K562 (cell line): Measurements from ENCODE around the gene MBOAT1. TPM values are rescaled to one million over a fixed set of nuclear protein-coding genes. Genes with fewer than 3 reads are reported as not detected.

Source experiments
- ATAC-seq: fragments of 200-7000 bp; cut with Tn5 transposase; 3 replicates; pipeline ENCODE4 v1.9.1; 2020; ENCODE audit warnings: moderate library complexity
- BruUV-seq: library from RNA; stranded (reverse); fragments of 400-500 nt; replicated peaks from 2 replicates; lab custom pipeline; 2021; lab: Mats Ljungman, UMichigan
- CTCF ChIA-PET: fragments of 300-600 bp; formaldehyde crosslinking; extraction: SDS; loops from one replicate; lab custom pipeline; 2021; ENCODE audit warnings: low intra/inter-chr PET ratio; lab: Yijun Ruan, JAX
- POLR2A ChIA-PET: fragments of 300-600, 350-650 bp; sonication (Branson Sonifier 250); formaldehyde crosslinking; extraction: SDS; loops from one replicate; lab custom pipeline; 2021; ENCODE audit warnings: antibody characterized with exemption, inconsistent platforms; lab: Yijun Ruan, JAX
- DNase-seq, 4 experiments: peaks; one replicate each; pipeline versions ENCODE4 v3.0.0 to v3.0.0-alpha.2; 2011 to 2018; ENCODE audit warnings: low spot score in 3 of 4, mixed read lengths in 3 of 4; ENCODE audit errors: extremely low read depth in 1 of 4
- FAIRE-seq: peaks from 2 replicates; lab custom pipeline; 2011; peaks lifted over from hg19 to GRCh38; lab: Jason Lieb, UNC
- H2AFZ ChIP-seq: 2 replicates; pipeline ENCODE4 v1.6.0; 2011; ENCODE audit warnings: low read depth, low read length, control low read depth, inconsistent platforms
- H3K27ac ChIP-seq: fragments of 200-600 bp; 3 replicates; pipeline ENCODE4 v1.8.0; 2011; ENCODE audit warnings: low read depth, mild to moderate bottlenecking, control low read depth, inconsistent platforms, low read length, moderate library complexity, mixed read lengths; ENCODE audit errors: extremely low read depth
- H3K27me3 ChIP-seq, 2 experiments: fragments of 300-600 bp in 1 of 2; 2 replicates in 1 of 2; 3 replicates in 1 of 2; pipeline versions ENCODE4 v1.6.0 to v1.8.0; 2011; ENCODE audit warnings: inconsistent platforms in 2 of 2, low read length in 2 of 2, mild to moderate bottlenecking in 1 of 2, mixed read lengths in 1 of 2, moderate library complexity in 1 of 2; ENCODE audit not compliant: control insufficient read depth in 2 of 2, insufficient read depth in 2 of 2
- H3K36me3 ChIP-seq: fragments of 300-600 bp; 3 replicates; pipeline ENCODE4 v1.8.0; 2011; ENCODE audit warnings: mild to moderate bottlenecking, low read length, inconsistent platforms; ENCODE audit not compliant: control insufficient read depth, insufficient read depth
- H3K4me1 ChIP-seq, 2 experiments: fragments of 200-600 bp in 1 of 2; replicated peaks in 1 of 2; 2 replicates in 1 of 2; 3 replicates in 1 of 2; pipeline versions ENCODE4 v1.5.1 to v1.8.0; 2011; ENCODE audit warnings: inconsistent platforms in 2 of 2, low read length in 2 of 2, mild to moderate bottlenecking in 1 of 2, mixed read lengths in 1 of 2, moderate library complexity in 1 of 2; ENCODE audit not compliant: control insufficient read depth in 2 of 2, insufficient read depth in 2 of 2
- H3K4me2 ChIP-seq: 2 replicates; pipeline ENCODE4 v1.6.1; 2011; ENCODE audit warnings: low read length, control low read depth, inconsistent platforms, mixed read lengths; ENCODE audit not compliant: insufficient read depth
- H3K4me3 ChIP-seq: fragments of 200-600 bp; sonication (generic), shearing (Covaris generic); 2 replicates; pipeline ENCODE4 v1.5.1; 2016; ENCODE audit warnings: control low read depth, inconsistent platforms
- H3K79me2 ChIP-seq: fragments of 200-600 bp; 3 replicates; pipeline ENCODE4 v1.8.0; 2011; ENCODE audit warnings: low read length, inconsistent platforms; ENCODE audit not compliant: control insufficient read depth, insufficient read depth
- H3K9ac ChIP-seq, 2 experiments: 2 replicates each; pipeline versions ENCODE4 v1.6.0 to v1.6.1; 2011; ENCODE audit warnings: low read depth in 2 of 2, low read length in 2 of 2, control low read depth in 1 of 2, inconsistent platforms in 1 of 2, mild to moderate bottlenecking in 1 of 2, mixed read lengths in 1 of 2; ENCODE audit not compliant: insufficient read depth in 1 of 2
- H3K9me1 ChIP-seq: one replicate; pipeline ENCODE4 v1.6.0; 2011; ENCODE audit warnings: inconsistent platforms, mild to moderate bottlenecking, low read length, moderate library complexity; ENCODE audit not compliant: control insufficient read depth, insufficient read depth
- H3K9me3 ChIP-seq: replicated peaks from 2 replicates; pipeline ENCODE4 v1.5.1; 2011; ENCODE audit warnings: low read depth, low read length, inconsistent platforms; ENCODE audit not compliant: control insufficient read depth, insufficient read depth
- H4K20me1 ChIP-seq: replicated peaks from 2 replicates; pipeline ENCODE4 v1.6.1; 2011; ENCODE audit warnings: low read length, inconsistent platforms, mixed read lengths; ENCODE audit not compliant: control insufficient read depth, insufficient read depth
- MBD1 ChIP-seq: fragments of 250-450 bp; sonication (Bioruptor Pico); IDR thresholded peaks from 2 replicates; pipeline ENCODE4 v1.8.0; 2022; ENCODE audit warnings: inconsistent platforms
- NFIX ChIP-seq: fragments of 250-450 bp; sonication (Bioruptor Pico); IDR thresholded peaks from 2 replicates; pipeline ENCODE4 v1.4.0; 2020; ENCODE audit warnings: low read depth, mild to moderate bottlenecking, moderate library complexity
- OTX1 ChIP-seq: fragments of 450-650 bp; formaldehyde crosslinking; IDR thresholded peaks from 2 replicates; pipeline ENCODE4 v1.4.0; 2022; ENCODE audit warnings: mild to moderate bottlenecking
- PTRF ChIP-seq: fragments of 450-650 bp; IDR thresholded peaks from 2 replicates; pipeline ENCODE4 v1.6.1; 2016; ENCODE audit warnings: mild to moderate bottlenecking, missing genetic modification characterization, missing compliant biosample characterization
- TAF7 ChIP-seq: fragments of 450-650 bp; IDR thresholded peaks from 2 replicates; pipeline ENCODE4 v1.6.1; 2016; ENCODE audit warnings: missing genetic modification characterization, missing compliant biosample characterization
- WGBS: fragments of 100-300 bp; shearing (Covaris generic); methylation state at CpG from one replicate; pipeline ENCODE4 v1.1.6; 2016; ENCODE audit warnings: low coverage, mixed read lengths; ENCODE audit not compliant: insufficient coverage; ENCODE audit errors: missing lambda C conversion rate; 5-methylcytosine and 5-hydroxymethylcytosine counted together
- in situ Hi-C: fragments of 300-500 bp; cut with MboI; formaldehyde crosslinking; loops from 4 replicates; pipeline ENCODE4 v1.15.0; 2018; ENCODE audit warnings: inconsistent platforms, mixed read lengths
- intact Hi-C: fragments of 100-400 bp; cut with micrococcal nuclease; formaldehyde crosslinking; loops from 2 replicates; pipeline ENCODE4 v1.14.2; 2022
- polyA plus RNA-seq, 8 experiments: library from polyadenylated mRNA; depleted of rRNA in 4 of 8; stranded (reverse) in 5 of 8; unstranded in 3 of 8; fragments of >200 nt; fragmentation: Nextera tagmentation in 2 of 8; fragmentation: Illumina TruSeq in 1 of 8; extraction: Ambion mirVana in 2 of 8; extraction: Trizol in 1 of 8; gene quantifications; 2 replicates each; pipeline versions ENCODE4 v1.2.1 to v1.2.3, GENCODE V29; 2011 to 2014; ENCODE audit warnings: inconsistent platforms in 1 of 8, missing spikeins in 1 of 8
- total RNA-seq, 7 experiments: library from RNA; depleted of rRNA in 6 of 7; stranded (reverse); fragments of >200 nt in 6 of 7; fragmentation: Illumina TruSeq in 2 of 7; extraction: Trizol in 2 of 7; gene quantifications; 2 replicates each; pipeline versions ENCODE4 v1.2.1 to v1.2.3, GENCODE V29; 2011 to 2021; ENCODE audit warnings: low replicate concordance in 1 of 7
- TF ChIP-seq, protein P1 (sequence below): fragments of 250-450 bp; sonication (Bioruptor Pico); IDR thresholded peaks from 2 replicates; pipeline ENCODE4 v1.9.0; 2021; ENCODE audit warnings: mild to moderate bottlenecking, inconsistent platforms
- TF ChIP-seq, protein P2 (sequence below), 2 experiments: fragments of 450-650 bp in 1 of 2; sonication (generic) in 1 of 2; formaldehyde crosslinking in 1 of 2; IDR thresholded peaks; 2 replicates each; pipeline versions ENCODE4 v1.7.1 to v1.9.0; 2016 to 2022; ENCODE audit warnings: inconsistent platforms in 1 of 2, mild to moderate bottlenecking in 1 of 2, missing genetic modification reagents in 1 of 2

MBOAT1 gene
- total and polyA plus RNA-seq, 9 of the 15 experiments (the other 6 are each of a cell fraction or from before 2014, with no cell fraction given), result 0.13 to 16.5 (median 10.3) TPM

- TF ChIP-seq NFIX (CRISPR knock-in tag), result no peak
- TF ChIP-seq OTX1 (CRISPR knock-in tag), result no peak
- TF ChIP-seq, all 486 proteins: peak for 3
Observed at GRCh38 chr6:20158676-20159075, 53.6 kb downstream of the MBOAT1 start (continued).

- no peak overlapping the region for H2AFZ ChIP-seq
- H3K27ac ChIP-seq, result no peak overlapping the region
- no TSS peak for BruUV-seq
- H3K79me2 ChIP-seq, result no peaks in the 10 kb centered on the region
- WGBS, result 72% methylated on average over 2 of the region's 2 CpGs
- intact Hi-C loops (no loop called here), in situ Hi-C loops (no loop called here)
- H3K9me1 ChIP-seq, result no peaks in the 10 kb centered on the region
- ChIA-PET POLR2A (interaction anchor here (0.6 kb wide), 2 partner anchors 12 to 912 kb away, joined by 3 to 4 read pairs; no protein-coding TSS in a partner anchor), CTCF (interaction anchor here (0.5 to 0.6 kb wide), 2 partner anchors 13 to 22 kb away, joined by 3 to 4 read pairs; no protein-coding TSS in a partner anchor)
- no peak for FAIRE-seq
- H4K20me1 ChIP-seq, result no peaks in the 10 kb centered on the region
- no peak overlapping the region for H3K9ac ChIP-seq
- H3K27me3 ChIP-seq, result no peaks in the 10 kb centered on the region
- ATAC-seq, result no peak
- peaks cover 4 to 9% of the 10 kb centered on the region in 2 experiments; a peak in 3 of 5 replicates for H3K4me1 ChIP-seq
- no peak overlapping the region for H3K4me2 ChIP-seq
- no peak overlapping the region for H3K4me3 ChIP-seq
- no peak for DNase-seq
- H3K9me3 ChIP-seq, result no peaks in the 10 kb centered on the region
- no peaks in the 10 kb centered on the region for H3K36me3 ChIP-seq
- TF ChIP-seq, protein P1, sequence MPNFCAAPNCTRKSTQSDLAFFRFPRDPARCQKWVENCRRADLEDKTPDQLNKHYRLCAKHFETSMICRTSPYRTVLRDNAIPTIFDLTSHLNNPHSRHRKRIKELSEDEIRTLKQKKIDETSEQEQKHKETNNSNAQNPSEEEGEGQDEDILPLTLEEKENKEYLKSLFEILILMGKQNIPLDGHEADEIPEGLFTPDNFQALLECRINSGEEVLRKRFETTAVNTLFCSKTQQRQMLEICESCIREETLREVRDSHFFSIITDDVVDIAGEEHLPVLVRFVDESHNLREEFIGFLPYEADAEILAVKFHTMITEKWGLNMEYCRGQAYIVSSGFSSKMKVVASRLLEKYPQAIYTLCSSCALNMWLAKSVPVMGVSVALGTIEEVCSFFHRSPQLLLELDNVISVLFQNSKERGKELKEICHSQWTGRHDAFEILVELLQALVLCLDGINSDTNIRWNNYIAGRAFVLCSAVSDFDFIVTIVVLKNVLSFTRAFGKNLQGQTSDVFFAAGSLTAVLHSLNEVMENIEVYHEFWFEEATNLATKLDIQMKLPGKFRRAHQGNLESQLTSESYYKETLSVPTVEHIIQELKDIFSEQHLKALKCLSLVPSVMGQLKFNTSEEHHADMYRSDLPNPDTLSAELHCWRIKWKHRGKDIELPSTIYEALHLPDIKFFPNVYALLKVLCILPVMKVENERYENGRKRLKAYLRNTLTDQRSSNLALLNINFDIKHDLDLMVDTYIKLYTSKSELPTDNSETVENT, result no peak
- no peak for TF ChIP-seq MBD1 (CRISPR knock-in tag)
- no peak for TF ChIP-seq PTRF (tag)
- TF ChIP-seq, protein P2, sequence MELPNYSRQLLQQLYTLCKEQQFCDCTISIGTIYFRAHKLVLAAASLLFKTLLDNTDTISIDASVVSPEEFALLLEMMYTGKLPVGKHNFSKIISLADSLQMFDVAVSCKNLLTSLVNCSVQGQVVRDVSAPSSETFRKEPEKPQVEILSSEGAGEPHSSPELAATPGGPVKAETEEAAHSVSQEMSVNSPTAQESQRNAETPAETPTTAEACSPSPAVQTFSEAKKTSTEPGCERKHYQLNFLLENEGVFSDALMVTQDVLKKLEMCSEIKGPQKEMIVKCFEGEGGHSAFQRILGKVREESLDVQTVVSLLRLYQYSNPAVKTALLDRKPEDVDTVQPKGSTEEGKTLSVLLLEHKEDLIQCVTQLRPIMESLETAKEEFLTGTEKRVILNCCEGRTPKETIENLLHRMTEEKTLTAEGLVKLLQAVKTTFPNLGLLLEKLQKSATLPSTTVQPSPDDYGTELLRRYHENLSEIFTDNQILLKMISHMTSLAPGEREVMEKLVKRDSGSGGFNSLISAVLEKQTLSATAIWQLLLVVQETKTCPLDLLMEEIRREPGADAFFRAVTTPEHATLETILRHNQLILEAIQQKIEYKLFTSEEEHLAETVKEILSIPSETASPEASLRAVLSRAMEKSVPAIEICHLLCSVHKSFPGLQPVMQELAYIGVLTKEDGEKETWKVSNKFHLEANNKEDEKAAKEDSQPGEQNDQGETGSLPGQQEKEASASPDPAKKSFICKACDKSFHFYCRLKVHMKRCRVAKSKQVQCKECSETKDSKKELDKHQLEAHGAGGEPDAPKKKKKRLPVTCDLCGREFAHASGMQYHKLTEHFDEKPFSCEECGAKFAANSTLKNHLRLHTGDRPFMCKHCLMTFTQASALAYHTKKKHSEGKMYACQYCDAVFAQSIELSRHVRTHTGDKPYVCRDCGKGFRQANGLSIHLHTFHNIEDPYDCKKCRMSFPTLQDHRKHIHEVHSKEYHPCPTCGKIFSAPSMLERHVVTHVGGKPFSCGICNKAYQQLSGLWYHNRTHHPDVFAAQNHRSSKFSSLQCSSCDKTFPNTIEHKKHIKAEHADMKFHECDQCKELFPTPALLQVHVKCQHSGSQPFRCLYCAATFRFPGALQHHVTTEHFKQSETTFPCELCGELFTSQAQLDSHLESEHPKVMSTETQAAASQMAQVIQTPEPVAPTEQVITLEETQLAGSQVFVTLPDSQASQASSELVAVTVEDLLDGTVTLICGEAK (IDR thresholded peaks at IDR 0.05), result no peak
- TF ChIP-seq, protein P2 (CRISPR knock-in tag; IDR thresholded peaks at IDR 0.05), result no peak
- no peak for TF ChIP-seq TAF7 (tag)
Observed at GRCh38 chr6:20156824-20157223, 55.4 kb downstream of the MBOAT1 start.
